ENCODE measurements around the gene CLEC1B. TPM values are rescaled to one million over a fixed set of nuclear protein-coding genes. Genes with fewer than 3 reads are reported as not detected.
"Not testable (repeated sequence)": the region's sequence is repeated elsewhere in the genome, so short reads cannot be mapped to it uniquely, and the experiment has no call there.

The CLEC1B gene
- not detected for polyA plus RNA-seq (ENCODE audit: insufficient read length)

DNA sequence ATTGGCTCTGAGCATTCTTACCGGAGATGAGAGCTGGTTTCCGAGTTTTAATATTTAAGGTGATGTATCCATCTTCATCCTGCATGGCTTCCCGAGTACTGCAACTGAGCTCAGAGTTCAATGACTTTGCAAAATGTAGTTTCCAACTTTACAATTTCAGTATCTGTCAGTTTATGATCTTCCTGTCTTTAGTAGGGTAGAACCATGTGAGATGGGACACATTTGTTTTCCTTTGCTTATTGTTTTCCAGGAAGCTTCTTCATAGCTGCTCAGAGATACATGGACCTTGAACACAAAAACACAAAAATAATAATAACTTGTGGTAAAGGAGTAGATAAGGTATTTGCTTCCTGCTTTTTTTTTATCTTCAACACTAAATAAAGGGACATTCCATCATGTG, at the start of gene CLEC1B:
Gene CLEC1B (minus strand): TSS at position 106 of the 400 bp plus-strand sequence. CDS start 21 bp downstream, at position 85.
- no peak for DNase-seq

DNA sequence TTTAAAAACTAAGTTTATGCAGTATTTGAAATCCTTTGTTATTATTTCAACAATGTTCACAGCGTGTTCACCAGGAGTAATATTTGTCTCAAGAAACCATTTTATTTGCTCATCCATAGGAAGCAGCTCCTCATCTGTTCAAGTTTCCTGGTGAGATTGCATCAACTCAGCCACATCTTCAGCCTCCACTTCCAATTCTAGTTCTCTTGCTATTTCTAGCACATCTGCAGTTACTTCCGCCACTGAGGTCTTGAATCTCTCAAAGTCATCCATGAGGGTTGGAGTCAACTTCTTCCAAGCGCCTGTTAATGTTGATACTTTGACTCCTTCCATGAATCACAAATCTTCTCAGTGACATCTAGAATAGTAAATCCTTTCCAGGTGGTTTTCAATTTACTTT, 49.6 kb upstream of the CLEC1B start:
- no peak for DNase-seq

DNA sequence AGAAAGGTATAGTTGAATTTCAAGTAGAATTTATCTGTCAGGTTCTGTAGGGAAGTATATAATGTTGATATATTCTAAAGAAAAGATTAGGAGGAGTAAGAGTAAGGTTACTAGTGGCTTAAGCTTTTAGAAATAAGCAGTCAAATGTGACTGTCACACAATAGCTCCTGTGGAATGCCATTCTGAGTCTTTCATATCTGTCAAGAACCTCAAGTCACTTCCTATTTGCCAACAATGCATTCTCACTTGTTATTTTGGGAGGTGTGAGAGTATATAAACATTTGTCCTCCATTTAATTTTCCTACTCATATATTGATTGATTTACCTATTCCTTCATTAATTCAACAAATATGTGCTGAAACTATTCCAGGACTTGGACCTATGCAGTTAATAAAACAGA, 43.2 kb upstream of the CLEC1B start:
- DNase-seq: no peak

DNA sequence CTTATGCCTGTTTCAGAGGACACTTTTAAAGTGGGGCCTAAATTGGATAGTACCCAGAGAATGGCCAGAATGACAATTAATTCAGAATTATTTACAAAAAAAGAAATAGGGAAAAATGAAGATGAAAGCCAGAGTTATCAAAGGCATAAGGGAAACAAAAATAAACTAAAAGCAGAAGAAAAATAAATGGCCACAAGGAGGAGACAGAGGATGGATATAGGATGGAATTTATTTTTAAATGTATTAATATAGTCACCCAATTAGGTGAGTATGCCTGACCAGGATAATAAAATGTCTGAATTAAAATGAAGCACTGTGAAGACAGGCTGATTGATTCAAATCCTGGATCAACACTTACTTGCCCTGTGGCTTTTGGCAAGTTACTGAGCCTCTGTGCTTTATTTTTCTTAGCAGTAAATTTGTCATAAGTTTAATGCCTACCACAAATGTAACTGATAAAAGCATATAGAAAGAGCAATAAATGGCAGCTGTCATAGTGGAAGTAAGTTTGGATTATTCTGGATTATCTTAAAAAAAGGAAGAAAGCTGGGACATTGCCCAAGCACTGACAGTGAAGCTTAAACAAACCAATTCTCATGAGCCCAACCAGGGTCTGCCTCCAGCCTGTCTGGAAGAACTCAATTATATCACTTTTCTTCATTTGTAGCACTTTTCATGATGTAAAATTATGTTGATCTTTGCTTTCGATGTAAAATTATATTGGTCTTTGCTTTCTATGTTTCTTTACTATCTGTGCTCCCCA, 35.0 kb upstream of the CLEC1B start:
- DNase-seq: peak; percentile 16

DNA sequence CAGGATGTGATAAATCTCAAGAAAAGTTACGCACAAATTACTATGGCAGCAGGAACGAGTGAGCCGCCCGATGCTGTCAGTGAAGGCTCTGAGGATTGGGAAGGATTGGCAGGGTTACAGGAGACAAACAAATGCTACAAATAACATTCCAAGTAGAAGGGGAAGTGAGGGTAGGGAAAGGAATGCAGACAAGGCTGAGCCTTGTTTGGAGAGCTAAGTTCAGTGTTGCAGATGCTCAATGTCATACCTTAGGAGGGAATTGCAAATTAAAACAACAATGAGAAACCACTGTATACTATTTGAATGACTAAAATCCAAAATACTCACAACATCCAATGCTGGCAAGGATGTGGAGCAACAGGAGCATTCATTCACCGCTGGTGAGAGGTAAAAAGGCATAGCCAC, 32.9 kb upstream of the CLEC1B start:
- no peak for DNase-seq

DNA sequence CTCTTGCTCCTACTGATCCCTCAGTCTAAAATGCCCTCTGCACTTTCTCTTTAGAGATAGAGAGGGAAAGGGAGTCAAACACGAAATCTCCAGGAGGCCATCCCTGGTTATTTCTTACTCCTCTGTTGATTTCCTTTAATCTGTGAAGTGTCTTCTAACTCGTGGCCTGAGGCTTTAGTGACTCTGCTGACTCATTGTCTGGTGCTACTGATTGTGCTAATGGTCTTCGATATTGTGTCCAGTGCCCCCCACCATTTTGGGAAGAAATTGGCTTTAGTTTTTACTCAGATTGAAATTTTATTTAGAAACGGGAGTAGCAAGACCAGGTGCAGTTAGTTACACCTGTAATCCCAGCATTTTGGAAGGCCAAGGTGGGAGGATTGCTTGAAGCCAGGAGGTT, 32.4 kb upstream of the CLEC1B start:
- DNase-seq: no peak

DNA sequence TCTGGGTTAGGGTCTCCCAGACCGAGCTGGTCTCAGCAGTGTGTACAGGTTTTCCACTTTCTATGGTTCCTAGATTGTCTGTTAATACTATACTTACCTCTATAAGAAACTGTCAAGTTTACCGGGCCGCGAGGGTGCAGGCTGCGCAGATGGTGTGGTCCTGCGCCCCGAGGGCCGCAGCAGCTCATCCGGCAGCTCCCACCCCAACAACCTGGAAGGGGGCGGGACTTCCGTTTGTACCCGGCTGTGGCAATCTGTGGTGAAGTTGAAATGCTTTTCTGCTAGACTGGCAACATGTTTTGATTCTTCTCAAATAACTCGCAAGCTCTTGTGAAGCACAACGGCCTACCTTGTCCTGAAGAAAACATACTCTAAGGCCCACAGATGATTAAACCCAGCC, 31.5 kb upstream of the CLEC1B start, which contains the start of gene CLEC9A:
Gene CLEC9A (plus strand): TSS at position 237 of the 400 bp plus-strand sequence. CDS start 22,006 bp downstream, outside the sequence.
- no peak for DNase-seq

DNA sequence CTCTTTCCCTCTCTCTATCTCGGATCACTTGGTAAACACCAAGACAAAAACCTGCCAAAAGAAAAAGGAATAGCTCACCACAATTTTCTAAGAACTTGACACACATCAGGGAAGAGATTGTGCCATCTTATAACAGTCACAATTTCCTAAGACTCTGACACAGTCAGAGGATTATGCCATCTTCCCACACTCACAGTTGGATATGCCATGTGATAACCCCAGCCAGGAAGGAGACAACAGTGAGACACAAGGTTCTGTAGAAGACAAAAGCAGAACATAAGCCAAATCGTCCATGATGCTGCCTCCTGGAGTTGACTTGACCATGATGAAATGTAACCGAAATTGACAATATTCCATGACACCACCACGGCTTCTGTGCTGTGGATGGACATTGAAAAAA, 28.8 kb upstream of the CLEC1B start:
- no peak for DNase-seq

DNA sequence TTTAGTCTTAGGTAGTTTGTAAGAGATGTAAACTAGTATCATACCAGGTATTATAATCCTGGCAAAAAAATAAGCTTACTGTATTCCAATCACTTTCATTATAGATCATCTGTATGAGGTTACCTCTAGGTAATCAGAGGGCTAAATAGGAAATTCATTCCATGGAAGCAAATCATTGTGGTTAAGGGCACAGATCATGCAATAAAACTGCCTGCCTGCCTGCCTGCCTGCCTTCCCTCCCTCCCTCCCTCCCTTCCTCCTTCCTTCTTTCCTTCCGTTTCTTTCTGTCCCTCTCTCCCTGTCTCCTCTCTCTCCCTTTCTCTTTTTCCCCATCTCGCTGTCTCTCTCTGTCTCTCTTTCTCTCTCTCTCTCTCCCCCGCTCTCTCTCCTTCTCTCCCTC, 28.4 kb upstream of the CLEC1B start:
- no peak for DNase-seq

DNA sequence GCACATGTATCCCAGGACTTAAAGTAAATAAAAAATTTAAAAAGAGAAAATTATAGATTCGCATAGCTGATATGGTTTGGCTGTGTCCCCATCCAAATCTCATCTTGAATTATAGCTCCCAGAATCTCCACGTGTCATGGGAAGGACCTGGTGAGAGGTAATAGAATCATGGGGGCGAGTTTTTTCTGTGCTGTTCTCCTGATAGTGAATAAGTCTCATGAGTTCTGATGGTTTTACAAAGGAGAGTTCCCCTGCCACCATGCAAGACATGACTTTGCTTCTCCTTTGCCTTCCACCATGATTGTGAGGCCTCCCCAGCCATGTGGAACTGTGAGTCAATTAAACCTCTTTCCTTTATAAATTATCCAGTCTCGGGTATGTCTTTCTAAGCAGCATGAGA, 27.7 kb upstream of the CLEC1B start:
- DNase-seq: not testable (repeated sequence)

DNA sequence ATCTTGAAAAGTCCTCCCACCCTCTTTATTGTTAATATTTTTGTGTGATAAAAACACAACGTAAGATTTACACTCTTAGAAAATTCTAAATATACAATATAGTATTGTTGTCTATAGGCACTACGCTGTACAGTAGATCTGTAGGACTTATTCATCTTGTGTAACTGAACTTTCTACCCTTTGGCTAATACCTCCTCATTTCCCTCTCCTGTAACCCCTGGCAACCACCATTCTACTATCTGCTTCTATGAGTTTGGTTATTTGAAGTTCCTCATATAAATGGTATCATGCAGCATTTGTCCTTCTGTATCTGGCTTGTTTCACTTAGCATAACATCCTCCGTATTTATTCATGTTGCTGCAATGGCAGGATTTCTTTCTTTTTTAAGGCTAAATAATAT, 26.3 kb upstream of the CLEC1B start:
- no peak for DNase-seq

DNA sequence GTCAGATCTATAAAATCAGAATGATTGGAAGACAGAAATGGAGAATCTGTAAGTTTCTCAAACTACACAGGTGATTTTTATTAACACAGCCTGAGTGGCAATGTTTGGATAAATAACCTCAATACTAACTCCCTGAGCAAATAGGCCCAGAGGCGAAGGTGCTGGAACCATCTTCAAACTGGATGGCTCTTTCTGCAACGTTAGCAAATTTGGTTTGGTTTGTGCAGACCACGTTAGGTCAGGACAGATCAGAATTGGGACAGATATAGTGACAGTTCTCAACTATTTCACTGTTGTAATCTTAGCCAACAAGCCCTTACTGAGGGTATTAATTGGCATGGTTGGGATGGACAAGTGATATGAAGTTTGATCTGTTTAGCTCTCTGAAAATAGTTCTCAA, 22.4 kb upstream of the CLEC1B start:
- DNase-seq: no peak

DNA sequence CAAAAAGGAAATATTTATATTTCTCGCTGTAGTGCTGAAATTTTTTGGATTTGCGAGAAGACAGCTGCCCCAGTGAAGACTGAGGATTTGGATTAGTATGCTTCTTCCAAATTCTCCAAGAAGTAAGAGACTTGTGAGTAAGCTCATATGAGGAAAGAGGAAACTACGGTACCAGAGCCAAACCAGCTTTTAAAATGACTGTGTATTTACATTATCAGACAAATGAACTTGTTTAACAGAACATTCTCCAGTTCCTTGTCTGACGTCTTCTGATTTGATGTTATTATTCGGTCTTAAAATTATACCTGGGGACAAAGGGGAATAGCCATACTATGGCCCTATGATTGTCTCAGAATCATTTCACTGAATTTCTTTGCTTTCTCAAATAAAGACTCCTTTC, 19.5 kb upstream of the CLEC1B start:
- DNase-seq: no peak

DNA sequence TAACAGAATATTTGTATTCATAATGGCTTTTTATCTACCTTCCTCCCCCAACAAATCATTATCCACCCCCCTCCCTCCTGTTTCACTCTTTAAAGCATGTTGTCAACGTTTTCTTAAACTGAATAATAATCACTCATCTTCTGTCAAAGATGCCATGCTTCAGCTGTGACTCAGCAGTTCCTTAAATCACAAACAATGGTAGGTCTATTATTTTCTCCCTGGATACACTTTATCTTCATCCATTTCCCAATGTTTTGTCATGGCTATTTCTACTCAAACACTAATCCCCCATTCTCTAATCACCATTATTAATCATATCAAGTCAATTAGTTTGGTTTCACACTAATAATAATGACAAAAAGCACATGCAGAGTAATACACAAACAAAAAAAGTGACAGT, 18.0 kb upstream of the CLEC1B start:
- no peak for DNase-seq

DNA sequence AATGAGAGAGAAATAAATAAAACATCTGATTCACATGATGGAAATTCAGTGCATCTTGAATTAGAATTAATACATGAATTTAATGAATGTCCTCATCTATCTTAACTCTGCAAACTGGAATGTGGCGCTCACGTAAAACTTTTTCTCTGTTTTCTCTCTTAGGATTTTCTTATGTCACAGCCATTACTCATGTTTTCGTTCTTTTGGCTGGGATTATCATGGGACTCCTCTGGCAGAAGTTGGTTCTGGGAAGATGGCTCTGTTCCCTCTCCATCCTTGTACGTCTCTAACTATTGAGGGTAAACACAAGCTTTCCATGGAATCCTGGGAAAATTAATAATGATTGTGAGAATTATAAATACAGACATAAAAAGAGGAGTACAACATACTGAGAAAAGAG, 16.5 kb upstream of the CLEC1B start:
- no peak for DNase-seq

DNA sequence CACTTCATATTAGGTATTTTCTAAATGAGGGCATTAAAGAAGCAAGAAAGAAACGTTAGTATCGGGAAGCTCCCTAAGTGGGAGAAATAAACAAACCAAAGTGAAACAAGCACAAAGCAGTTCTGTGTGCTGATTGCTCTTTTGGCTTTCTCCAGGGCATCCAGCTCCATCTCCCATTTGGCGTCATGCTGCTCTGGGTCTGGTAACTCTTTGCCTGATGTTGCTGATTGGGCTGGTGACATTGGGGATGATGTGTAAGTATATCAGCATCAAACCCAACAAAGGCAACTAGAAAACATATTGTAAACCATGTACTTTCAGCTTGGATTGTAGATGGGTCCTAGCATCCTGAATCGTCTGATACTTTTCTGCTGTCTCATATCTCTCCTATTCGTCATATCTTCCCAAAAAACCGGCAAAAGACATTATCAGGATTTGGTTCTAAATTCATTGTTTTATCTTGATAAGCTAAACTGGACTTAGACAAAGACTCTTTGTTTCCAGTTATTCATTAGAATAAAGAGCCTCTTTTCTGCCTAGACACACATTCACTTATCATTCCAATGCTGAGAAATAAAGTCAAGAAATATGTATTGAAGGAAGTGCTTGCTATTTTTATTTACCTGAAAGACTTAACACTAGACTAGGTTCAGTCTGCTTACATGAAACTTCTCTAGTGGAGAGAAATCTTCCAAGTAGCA, 13.9 kb upstream of the CLEC1B start:
- DNase-seq: no peak

DNA sequence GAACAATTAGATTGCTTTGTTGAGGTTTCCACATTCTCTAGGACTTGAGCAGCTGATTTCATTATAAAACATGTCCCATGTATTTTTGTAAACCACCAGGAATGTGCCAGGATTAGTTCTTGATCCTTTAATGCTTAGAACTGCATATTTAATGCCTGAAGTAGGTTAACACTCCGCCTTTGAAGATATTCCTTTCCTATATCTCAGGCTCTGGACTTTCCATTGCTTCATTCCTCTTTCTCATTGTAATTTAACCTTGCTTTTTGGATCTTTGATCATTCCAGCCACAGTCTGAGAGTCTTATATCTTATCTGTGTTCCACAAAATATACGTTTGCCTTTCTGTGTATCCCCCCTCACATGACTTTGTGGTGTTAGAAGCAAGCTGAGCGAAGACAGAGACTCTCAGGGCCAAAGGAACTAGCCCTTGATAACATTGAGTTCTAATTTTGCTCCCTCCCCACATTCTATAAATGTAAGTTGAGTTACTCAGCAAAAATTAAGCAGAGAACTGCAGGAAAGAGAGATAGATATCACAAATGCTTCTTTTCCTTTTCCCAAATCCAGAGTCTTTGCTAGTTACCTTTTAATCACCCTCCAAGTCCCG, 2.4 kb upstream of the CLEC1B start:
- DNase-seq: no peak

DNA sequence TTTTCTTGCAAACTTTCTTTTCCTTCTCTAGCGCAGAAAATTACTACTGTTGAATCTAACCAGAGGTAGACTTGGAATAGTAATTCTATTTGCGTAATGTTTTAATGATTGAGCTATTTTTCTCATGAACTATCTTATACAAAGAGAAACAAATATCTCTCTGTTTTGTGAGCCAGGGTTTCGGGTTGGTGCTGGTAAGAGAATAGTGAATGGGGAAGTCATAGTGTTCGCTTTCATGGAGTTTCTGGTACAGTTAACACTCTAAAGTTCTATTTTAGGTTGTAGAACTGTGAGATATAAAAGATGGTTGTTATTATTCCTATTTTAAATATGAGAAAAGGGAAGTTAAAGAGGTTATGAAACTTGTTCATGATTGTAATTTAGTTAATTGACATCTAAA, 6.6 kb downstream of the CLEC1B start:
- no peak for DNase-seq

DNA sequence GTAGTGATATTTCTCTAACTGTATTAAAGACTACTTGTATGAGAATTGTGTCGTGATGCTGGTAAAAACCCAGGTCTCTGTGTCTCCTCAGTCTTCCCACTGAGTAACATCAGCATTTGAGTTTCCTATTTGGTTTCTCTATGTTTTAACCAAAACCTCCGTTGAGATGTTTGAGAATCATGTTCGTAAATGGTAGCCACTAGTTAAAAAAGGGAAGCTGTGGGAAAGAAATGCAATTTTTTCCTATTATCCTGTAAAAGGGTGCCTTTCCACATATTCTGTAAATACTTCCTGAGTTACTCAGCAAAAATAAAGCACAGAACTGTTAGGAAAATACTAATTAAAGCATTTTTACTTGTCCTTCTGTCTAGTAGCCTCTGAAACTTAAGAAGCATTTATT, 7.0 kb downstream of the CLEC1B start:
- no peak for DNase-seq

DNA sequence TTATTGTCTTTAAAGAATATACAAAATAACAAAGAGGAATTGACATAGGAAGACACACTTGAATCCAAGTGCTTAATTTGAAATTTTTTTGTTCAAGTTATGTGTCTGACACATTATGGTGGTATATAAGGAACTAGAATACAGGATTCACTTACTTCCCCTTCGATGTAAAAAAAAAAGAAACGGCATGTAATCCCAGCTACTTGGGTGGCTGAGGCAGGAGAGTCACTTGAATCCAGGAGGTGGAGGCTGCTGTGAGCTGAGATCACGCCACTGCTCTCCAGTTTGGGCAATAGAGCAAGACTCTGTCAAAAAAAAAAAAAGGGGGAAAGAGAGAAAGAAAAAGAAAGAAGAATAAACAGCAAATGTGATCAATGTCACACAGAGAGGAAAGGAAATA, 18.8 kb downstream of the CLEC1B start:
- no peak for DNase-seq

DNA sequence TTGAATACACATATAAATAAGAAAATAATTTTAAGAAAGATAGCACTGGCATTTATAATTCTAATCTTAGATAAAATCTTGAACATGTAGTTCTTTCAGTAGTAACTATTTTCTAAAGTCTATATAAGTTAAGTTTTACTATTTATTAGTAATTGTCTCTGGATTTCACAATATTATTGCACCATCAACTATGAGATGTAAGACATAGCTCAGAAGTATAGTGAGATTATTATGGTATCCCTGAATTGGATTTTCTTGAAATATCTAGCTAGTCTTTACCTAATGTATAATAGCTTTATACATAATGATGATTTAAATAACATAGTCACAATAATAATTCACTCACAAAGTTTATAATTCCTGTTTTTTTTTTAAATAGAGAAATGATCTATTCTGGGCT, 21.0 kb downstream of the CLEC1B start:
- DNase-seq: no peak

DNA sequence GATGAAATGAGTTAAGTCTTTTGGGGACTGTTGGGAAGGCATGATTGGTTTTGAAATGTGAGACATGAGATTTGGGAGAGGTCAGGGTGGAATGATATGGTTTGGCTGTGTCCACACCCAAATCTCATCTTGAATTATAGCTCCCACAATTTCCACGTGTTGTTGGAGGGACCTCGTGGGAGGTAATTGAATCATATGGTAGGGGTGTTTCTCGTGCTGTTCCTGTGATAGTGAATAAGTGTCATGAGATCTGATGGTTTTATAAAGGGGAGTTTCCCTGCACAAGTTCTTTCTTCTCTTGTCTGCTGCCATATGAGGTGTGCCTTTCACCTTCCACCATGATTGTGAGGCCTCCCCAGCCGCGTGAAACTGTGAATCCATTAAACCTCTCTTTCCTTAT, 22.3 kb downstream of the CLEC1B start:
- not testable (repeated sequence) for DNase-seq

DNA sequence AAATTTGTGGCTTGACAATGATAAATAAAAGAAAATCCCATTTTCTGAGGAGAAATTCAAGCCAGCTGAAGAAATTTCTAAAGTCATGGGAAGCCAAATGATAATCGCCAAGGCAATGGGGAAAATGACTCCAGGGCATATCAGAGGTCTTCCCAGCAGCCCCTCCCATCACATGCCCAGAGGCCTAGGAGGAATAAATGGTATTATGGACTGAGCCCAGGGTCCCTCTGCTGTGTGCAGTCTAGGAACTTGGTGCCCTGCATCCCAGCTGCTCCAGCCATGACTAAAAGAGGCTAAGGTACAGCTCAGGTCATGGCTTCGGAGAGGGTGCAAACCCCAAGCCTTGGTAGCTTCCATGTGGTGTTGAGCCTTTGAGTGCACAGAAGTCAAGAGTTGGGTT, 23.3 kb downstream of the CLEC1B start:
- no peak for DNase-seq

DNA sequence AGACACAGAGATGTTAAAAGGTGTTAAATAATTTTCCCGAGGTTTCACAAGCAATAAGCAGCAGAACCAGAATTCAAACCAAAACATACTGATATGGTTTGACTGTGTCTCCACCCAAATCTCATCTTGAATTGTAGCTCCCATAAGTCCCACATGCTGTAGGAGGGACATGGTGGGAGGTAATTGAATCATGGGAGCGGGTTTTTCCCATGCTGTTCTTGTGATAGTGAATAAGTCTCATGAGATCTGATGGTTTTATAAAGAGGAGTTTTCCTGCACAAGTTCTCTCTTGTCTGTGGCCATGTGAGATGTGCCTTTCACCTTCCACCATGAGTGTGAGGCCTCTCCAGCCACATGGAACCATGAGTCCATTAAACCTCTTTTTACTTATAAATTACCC, 24.2 kb downstream of the CLEC1B start:
- DNase-seq: not testable (repeated sequence)

Measured in hindlimb muscle (tissue), 1 donor.